MV-4-11 (cell line): Measurements from ENCODE around the gene NF2.
A peak's percentile ranks its signal among the peaks of the same experiment; 100 is the strongest.
"Not testable (repeated sequence)": the region's sequence is repeated elsewhere in the genome, so short reads cannot be mapped to it uniquely, and the experiment has no call there.

Experiments
- DNase-seq: peaks from one replicate; lab custom pipeline; 2025; lab: John Stamatoyannopoulos, UW

The NF2 gene

GRCh38 chr22:29603358-29604075 is at the start of gene NF2:
NF2 (plus strand) TSS chr22:29603633; CDS start chr22:29603999, 366 bp downstream.
- DNase-seq: peak; percentile 100

GRCh38 chr22:29555065-29555644 is 48.3 kb upstream of the NF2 start:
- no peak for DNase-seq

DNA sequence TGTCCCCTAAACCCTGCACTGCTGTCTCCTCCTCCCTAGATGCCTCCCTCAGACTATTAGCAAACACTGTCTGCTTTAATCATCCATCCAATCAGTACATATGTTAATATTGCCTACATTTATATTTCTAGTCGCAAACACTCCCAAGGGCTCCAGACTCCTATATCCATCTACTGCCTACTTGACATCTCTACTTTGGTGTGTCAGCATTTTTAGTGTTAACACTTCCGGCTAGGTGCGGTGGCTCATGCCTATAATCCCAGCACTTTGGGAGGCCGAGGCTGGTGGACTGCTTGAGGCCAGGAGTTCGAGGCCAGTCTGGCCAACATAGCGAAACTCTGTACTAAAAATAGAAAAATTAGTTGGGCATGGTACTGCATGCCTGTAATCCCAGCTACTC is 44.4 kb upstream of the NF2 start:
- no peak for DNase-seq

DNA sequence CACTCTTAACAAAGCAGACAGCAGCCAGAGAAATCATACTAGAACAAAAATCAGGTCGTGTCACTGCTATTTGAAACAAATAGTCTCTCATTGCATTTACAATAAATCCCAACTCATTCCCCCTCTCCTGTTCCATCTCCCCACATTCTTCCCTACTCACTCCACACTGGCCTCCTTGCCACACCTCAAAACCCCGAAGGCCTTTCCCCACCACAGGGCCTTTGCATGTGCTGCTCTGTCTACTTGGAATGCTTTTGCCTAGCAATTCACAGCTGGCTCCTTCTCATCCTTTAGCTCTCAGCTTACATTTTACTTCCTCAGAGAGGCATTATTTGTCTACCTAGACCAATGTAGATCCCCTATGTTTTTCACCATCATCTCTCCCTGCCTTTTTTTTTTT is 43.6 kb upstream of the NF2 start:
- no peak for DNase-seq

DNA sequence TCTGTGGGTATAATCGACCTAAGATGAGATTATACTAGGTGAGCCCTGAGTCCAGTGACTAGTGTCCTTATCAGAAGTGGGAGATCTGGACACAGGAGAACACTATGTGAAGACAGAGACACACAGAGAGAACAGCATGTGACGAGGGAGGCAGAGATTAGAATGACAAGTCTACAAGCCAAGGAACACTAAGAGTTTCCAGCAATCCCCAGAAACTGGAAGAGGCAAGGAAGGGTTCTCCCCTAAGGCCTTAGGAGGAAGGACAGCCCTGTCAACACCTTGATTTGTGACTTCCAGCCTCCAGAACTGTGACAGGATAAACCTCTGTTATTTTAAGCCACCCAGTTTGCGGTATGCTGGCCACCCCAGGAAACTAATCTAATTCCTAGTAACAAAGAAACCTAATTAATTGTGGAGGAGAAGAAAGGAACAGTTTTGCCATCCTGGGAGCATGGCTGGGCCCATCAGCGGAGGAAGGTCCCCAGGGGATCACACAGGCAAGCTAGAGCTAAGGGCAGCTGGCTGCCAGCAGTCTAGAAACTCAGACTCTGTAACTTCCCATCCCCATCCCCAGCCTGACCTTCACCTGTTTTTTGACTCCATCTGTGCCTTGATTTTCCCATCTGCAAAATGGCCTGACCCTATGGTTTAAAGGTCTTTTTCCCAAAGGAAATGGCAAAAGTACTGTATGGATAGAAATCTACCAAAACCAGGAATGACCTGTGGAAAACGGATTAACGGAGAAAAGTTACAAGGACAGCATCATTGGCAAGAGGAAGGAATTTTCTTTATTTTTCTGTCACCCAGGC is 39.6 kb upstream of the NF2 start:
- DNase-seq: no peak

DNA sequence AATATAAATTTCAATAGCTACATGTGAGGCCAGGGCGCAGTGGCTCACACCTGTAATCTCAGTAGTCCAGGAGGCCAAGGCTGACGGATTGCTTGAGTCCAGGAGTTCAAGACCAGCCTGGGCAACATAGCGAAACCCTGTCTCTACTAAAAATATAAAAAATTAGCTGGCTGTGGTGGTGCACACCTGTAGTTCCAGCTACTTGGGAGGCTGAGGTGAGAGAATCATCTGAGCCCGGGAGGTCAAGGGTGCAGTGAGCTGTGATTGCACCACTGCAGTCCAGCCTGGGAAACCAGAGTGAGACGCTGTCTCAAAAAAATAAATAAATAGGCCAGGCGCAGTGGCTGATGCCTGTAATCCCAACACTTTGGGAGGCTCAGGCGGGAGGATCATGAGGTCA is 36.9 kb upstream of the NF2 start:
- DNase-seq: not testable (repeated sequence)

GRCh38 chr22:29567338-29567737 is 36.1 kb upstream of the NF2 start:
- no peak for DNase-seq

GRCh38 chr22:29569011-29569678 is 34.3 kb upstream of the NF2 start:
- no peak for DNase-seq

- no peak for DNase-seq
Observed at GRCh38 chr22:29570456-29570855, 33.0 kb upstream of the NF2 start.

- DNase-seq: no peak
Observed at GRCh38 chr22:29570912-29571549, 32.4 kb upstream of the NF2 start.

GRCh38 chr22:29574762-29575450 is 28.5 kb upstream of the NF2 start:
- no peak for DNase-seq

GRCh38 chr22:29578462-29579200 is 24.8 kb upstream of the NF2 start:
- no peak for DNase-seq

GRCh38 chr22:29580200-29580810 is 23.1 kb upstream of the NF2 start:
- DNase-seq: no peak

DNA sequence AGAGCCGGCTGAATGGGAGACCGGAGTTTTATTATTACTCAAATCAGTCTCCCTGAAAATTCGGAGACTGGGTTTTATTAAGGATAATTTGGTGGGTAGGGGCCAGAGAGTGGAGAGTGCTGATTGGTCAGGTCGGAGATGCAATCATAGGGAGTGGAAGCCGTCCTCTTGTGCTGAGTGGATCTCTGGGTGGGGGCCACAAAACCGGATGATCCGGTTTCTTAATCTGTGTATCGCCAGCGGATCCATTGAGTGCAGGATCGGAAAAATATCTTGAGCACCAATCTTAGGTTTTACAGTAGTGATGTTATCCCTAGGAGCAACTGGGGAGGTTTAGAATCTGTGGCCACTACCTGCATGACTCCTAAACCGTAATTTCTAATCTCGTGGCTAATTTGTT is 21.6 kb upstream of the NF2 start:
- no peak for DNase-seq

DNA sequence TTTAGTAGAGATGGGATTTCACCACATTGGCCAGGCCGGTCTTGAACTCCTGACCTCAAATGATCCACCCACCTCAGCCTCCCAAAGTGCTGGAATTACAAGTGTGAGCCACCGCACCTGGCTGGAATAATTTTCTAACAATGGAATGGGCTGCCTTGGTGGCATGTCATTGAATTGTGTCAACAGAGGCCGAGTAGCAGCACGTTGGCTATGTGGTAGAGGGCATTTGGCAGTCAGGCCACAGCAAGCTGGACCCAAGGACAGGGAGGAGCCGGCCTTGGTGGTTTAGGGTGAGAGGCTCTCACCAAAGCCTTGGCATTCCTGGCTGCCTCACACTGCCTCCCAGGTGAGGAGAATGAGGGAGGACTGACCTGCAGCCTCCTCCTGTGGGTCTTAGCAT is 18.5 kb upstream of the NF2 start:
- no peak for DNase-seq

DNA sequence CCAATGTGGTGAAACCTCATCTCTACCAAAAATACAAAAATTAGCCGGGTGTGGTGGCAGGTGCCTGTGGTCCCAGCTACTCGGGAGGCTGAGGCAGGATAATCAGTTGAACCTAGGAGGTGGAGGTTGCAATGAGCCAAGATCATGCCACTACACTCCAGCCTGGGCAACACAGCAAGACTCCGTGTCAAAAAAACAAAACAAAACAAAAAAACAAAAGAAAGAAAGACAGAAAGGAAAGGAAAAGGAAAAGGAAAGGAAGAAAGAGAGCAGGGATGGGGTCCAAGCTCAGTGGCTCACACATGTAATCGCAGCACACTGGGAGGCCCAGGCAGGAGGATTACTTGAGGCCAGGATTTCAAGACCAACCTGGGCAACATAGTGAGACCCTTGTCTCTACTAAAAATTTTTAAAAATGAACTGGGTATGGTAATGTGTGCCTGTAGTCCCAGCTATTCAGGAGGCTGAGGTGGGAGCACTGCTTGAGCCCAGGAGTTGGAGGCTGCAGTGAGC is 17.2 kb upstream of the NF2 start:
- not testable (repeated sequence) for DNase-seq

DNA sequence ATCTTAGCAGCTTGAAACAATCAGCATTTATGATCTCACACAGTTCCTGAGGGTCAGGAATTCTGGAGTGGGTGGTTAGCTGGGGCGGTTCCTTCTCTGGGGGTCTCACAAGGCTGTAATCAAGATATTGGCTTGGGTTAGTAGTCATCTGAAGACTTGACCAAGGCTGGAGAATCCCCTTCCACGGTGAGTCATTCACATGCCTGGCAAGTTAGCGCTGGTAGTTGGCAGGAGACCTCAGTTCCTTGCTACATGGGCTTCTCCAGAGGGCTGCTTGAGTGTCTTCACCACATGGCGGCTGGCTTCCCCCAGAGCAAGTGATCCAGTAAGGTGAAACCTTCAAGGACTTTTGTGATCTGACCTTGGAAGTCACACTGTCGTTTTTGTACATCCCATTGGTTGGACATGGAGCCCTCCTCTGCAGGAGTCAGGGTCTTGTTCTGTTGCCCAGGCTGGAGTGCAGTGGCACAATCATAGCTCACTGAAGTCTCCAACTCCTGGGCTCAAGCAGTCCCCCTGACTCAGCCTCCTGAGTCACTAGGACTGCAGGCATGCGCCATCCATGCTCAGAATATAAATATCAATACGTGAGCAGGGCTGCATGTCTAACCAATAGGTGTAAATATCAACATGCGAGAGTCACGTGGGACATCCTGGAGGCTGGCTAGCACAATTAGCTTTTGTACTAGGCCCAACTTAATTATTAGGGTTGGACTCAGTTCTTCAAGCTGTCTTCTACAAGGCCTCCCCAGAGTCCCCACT is 15.3 kb upstream of the NF2 start:
- DNase-seq: peak; percentile 27

DNA sequence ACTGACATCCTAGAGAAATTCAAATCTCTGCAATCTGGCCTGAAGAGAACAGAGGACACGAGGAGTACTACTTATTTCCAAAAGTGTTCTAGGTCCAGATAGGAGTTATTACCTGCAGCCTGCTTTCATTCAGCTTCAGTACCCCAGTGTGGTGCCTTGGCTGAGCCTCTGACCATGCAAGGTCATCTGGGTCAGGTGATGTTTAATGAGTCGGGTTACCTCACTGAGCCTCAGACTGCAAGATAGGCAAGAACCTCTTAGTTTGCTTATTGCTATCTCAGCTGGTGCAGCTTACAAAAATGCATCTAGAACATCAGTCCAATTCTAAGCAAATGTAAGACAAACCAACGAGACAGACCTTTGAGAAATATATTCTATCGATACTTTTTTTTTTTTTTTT is 9.5 kb upstream of the NF2 start:
- DNase-seq: no peak

DNA sequence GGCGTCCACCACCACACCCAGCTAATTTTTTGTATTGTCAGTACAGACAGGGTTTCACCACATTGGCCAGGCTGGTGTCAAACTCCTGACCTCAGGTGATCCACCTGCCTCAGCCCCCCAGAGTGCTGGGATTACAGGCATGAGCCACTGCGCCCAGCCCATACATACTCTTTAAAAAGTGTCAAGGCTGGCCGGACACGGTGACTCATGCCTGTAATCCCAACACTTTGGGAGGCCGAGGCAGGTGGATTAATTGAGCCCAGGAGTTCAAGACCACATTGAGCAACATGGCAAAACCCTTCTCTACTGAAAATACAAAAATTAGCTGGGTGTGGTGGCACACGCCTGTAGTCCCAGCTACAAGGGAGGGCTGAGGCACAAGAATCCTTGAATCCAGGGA is 9.0 kb upstream of the NF2 start:
- DNase-seq: not testable (repeated sequence)
